Lower leg skin (tissue), 4 donors: Measurements from ENCODE around the gene ATXN2L. TPM values are rescaled to one million over a fixed set of nuclear protein-coding genes. Genes with fewer than 3 reads are reported as not detected.

Source experiments
- DNase-seq, 2 donors: peaks; one replicate each; pipeline ENCODE4 v3.0.0-alpha.2; 2019; ENCODE audit warnings: low spot score in 2 of 2
- H3K4me3 ChIP-seq: fragments of 200-600 bp; sonication (generic); 2 replicates; pipeline ENCODE4 v1.5.1; 2017; ENCODE audit warnings: mild to moderate bottlenecking, low read depth; ENCODE audit not compliant: poor library complexity, severe bottlenecking
- CTCF ChIP-seq, 3 donors: fragments of 450-650 bp; IDR thresholded peaks; one replicate each; pipeline ENCODE4 v1.5.1; 2016; ENCODE audit warnings: antibody characterized with exemption in 3 of 3, mild to moderate bottlenecking in 3 of 3, moderate library complexity in 2 of 3
- POLR2A ChIP-seq, 2 donors: fragments of 450-650 bp; IDR thresholded peaks; one replicate each; pipeline ENCODE4 v1.6.1; 2016 to 2017; ENCODE audit warnings: antibody characterized with exemption in 2 of 2, mild to moderate bottlenecking in 1 of 2, moderate library complexity in 1 of 2
- WGBS, 2 donors: methylation state at CpG; one replicate each; pipeline ENCODE4 v1.1.5; 2018; 5-methylcytosine and 5-hydroxymethylcytosine counted together
- intact Hi-C: fragments of 100-400 bp; cut with DNase I; formaldehyde crosslinking; loops from one replicate; pipeline ENCODE4 v1.15.0; 2023; ENCODE audit warnings: low total_unique reads
- total RNA-seq, 4 donors: library from RNA; depleted of rRNA; stranded (reverse); fragments of >200 nt; gene quantifications; one replicate each; pipeline ENCODE4 v1.1.0, GENCODE V29; 2016

The ATXN2L gene
- total RNA-seq, 4 donors from 2014 or later: 54.8 to 152 (median 66.5) TPM

GRCh38 chr16:28877655-28878000 is 54.8 kb downstream of the ATXN2L start:
- no peak overlapping the region for H3K4me3 ChIP-seq
- no peak for DNase-seq
- intact Hi-C loops: loop anchor here (5.0 kb wide), 1 partner anchor 70 kb away; no protein-coding TSS in a partner anchor
- WGBS, 2 donors: 57 to 71% methylated on average over 1 to 2 of the region's 2 CpGs
- TF ChIP-seq POLR2A (IDR thresholded peaks at IDR 0.05): no peak
- no peak for TF ChIP-seq CTCF (IDR thresholded peaks at IDR 0.05)

DNA sequence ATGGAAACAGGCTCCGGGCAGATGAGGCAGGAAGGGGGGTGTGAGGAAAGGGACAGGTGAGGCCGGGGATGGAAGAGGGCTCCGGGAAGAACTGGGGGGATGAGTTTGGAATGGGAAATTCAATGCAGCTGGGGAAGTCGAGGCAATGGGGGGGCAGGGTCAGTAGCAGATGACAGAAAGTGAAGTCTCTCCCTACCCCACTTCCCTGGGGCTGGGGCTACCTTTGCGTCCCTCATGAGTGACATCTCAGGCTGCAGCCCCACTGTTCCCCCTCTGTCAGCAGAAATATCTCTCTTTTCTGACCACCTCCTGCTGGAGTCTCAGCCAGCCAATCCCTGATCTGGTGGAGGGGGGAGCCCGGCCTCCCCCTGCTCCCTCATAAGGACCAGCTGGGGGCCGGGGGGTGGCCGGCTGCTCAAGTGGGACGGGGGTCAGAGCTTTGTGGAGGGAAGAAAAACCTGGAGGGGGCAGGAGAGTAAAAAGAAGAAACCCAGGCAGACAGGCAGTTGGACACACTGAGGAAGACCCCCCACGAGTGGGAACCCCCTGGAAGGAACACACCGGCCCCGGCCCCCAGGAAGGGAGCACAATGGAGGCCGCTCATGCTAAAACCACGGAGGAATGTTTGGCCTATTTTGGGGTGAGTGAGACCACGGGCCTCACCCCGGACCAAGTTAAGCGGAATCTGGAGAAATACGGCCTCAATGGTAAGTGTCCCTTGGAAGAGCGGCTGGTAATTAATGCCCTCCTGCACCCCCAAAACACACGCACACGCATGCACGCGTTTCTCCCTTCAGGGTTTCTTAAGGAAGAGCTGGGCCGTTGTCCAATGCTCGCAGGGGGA is 55.5 kb downstream of the ATXN2L start, which contains the start of gene ATP2A1:
Gene ATP2A1 (plus strand): TSS at position 406 of the 844 bp plus-strand sequence. CDS start 184 bp downstream, at position 590.
- no peak for TF ChIP-seq POLR2A (IDR thresholded peaks at IDR 0.05)
- TF ChIP-seq CTCF (IDR thresholded peaks at IDR 0.05): no peak
- peak within 1 kb of the TSS; percentile 38 for H3K4me3 ChIP-seq
- intact Hi-C loops: loop anchor here (5.0 kb wide), 1 partner anchor 69 kb away; no protein-coding TSS in a partner anchor
- 66 to 69% methylated on average over 25 of the region's 25 CpGs for WGBS, 2 donors
- no peak for DNase-seq

DNA sequence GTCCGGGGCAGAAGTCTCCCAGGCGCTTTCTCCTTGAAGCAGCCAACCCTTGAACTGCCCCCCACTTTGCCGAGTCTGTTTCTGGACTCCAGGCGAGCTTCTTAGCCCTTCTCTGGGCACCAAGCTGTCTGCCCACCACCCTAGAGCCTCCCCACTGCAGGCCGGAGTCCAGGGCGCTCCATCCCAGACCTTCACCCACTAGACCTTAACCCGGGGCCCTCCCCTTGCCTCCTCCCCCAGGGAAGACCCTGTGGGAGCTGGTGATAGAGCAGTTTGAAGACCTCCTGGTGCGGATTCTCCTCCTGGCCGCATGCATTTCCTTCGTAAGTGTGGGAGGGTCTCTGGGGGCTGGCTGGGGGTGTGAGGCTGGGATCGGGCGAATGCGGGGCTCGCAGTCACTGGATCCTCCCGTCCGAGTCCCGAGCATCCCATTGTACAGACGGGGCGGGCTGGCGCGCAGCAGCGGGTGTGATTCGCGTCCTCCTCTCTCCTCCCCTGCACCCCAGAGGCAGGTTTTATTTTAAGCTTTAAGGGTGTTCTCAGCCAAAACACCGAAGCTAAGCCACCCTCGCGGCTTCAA is 56.6 kb downstream of the ATXN2L start:
- TF ChIP-seq CTCF (IDR thresholded peaks at IDR 0.05) (no peak), POLR2A (IDR thresholded peaks at IDR 0.05) (no peak)
- H3K4me3 ChIP-seq: peak overlapping the region; percentile 38
- no peak for DNase-seq
- intact Hi-C loops: loop anchor here (5.0 kb wide), 1 partner anchor 68 kb away; no protein-coding TSS in a partner anchor
- 2 to 10% methylated on average over 6 to 24 of the region's 27 CpGs for WGBS, 2 donors

- H3K4me3 ChIP-seq: peak overlapping the region; percentile 38
- intact Hi-C loops: loop anchor here (5.0 kb wide), 1 partner anchor 67 kb away; no protein-coding TSS in a partner anchor
- 2 to 3% methylated on average over 27 to 29 of the region's 66 CpGs for WGBS, 2 donors
- TF ChIP-seq POLR2A (IDR thresholded peaks at IDR 0.05): no peak
- TF ChIP-seq CTCF (IDR thresholded peaks at IDR 0.05): no peak
- DNase-seq: peak; percentile 81 to 97
Measured at GRCh38 chr16:28879841-28880588, 57.2 kb downstream of the ATXN2L start.

DNA sequence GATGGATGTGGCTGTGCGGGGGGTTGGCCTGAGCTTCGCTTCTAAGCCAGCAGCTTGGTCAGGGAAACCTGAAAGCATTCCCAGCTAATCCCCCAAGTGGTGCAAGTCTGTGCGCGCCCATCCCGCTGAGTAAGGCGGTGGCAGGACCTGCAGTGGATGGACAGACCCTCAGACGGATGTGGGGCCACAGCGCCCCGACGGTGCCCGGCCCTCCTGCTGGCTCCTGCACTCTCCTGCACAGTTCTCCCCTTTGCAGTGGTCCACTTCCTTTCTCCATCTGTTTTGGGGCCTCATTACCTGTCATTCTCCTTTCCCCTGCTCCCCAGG is 57.8 kb downstream of the ATXN2L start:
- H3K4me3 ChIP-seq: no peak overlapping the region
- DNase-seq: no peak
- TF ChIP-seq POLR2A (IDR thresholded peaks at IDR 0.05): no peak
- TF ChIP-seq CTCF (IDR thresholded peaks at IDR 0.05): no peak
- WGBS, 2 donors: 15 to 28% methylated on average over 10 to 11 of the region's 11 CpGs
- intact Hi-C loops: no loop called here
